ENCODE data around the gene TMEM186.

Gene TMEM186

DNA sequence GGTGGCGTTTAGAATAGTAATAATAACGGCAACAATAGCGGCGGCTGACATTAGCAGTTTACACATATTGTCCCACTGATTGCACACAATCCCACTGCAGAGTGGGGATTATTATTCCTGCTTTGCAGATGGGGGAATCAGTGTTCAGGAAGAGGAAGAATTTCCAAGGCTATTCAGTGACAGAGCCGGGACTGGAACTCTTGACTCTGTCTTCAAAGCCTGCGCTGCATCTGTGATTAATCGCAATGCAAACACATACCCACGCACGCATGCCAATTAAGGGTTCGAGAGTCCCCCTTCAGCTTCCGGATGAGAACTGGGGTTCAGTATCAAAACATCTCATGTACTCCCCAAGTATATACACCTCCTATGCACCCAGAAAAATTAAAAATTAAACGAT, 29.2 kb downstream of the TMEM186 start:
- TF ChIP-seq, protein P1, sequence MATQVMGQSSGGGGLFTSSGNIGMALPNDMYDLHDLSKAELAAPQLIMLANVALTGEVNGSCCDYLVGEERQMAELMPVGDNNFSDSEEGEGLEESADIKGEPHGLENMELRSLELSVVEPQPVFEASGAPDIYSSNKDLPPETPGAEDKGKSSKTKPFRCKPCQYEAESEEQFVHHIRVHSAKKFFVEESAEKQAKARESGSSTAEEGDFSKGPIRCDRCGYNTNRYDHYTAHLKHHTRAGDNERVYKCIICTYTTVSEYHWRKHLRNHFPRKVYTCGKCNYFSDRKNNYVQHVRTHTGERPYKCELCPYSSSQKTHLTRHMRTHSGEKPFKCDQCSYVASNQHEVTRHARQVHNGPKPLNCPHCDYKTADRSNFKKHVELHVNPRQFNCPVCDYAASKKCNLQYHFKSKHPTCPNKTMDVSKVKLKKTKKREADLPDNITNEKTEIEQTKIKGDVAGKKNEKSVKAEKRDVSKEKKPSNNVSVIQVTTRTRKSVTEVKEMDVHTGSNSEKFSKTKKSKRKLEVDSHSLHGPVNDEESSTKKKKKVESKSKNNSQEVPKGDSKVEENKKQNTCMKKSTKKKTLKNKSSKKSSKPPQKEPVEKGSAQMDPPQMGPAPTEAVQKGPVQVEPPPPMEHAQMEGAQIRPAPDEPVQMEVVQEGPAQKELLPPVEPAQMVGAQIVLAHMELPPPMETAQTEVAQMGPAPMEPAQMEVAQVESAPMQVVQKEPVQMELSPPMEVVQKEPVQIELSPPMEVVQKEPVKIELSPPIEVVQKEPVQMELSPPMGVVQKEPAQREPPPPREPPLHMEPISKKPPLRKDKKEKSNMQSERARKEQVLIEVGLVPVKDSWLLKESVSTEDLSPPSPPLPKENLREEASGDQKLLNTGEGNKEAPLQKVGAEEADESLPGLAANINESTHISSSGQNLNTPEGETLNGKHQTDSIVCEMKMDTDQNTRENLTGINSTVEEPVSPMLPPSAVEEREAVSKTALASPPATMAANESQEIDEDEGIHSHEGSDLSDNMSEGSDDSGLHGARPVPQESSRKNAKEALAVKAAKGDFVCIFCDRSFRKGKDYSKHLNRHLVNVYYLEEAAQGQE (IDR thresholded peaks at IDR 0.05; ENCODE audit: insufficient read depth in 1 of 2, low read depth in 2 of 2, low read length in 2 of 2): no peak
- no peak for TF ChIP-seq POLR2AphosphoS5 (IDR thresholded peaks at IDR 0.05; ENCODE audit: low read depth, low read length)
- no peak for TF ChIP-seq FOXP2 (optimal IDR thresholded peaks at IDR 0.05; ENCODE audit: borderline replicate concordance, extremely low read depth, extremely low read length, insufficient read depth)
- TF ChIP-seq SIN3A (IDR thresholded peaks at IDR 0.05; ENCODE audit: borderline replicate concordance, insufficient read depth, low read length): no peak
- TF ChIP-seq TAF1 (IDR thresholded peaks at IDR 0.05; ENCODE audit: borderline replicate concordance, insufficient read depth, low read length): no peak

DNA sequence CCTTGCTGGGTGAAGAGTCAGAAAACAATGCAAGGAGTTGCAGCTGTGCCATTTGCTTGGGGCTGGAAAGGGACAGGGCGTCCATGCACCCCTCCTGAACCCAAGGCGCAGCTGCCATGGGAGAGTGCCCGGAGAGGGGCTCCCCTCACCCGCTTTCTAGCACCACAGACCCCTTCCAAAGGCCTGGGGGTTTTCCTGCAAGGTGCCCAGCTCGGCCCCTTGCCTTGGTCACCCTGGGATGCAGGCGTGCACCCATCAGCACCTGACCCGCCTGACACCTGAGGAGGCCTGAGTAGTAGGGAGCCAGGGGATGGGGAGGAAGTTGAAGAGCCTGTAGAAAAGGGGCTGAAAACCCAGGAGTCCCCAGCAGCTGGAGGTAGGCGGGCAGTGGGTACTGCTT, 30.3 kb downstream of the TMEM186 start:
- TF ChIP-seq SIN3A (IDR thresholded peaks at IDR 0.05; ENCODE audit: borderline replicate concordance, insufficient read depth, low read length) (no peak), FOXP2 (optimal IDR thresholded peaks at IDR 0.05; ENCODE audit: borderline replicate concordance, extremely low read depth, extremely low read length, insufficient read depth) (no peak), TAF1 (IDR thresholded peaks at IDR 0.05; ENCODE audit: borderline replicate concordance, insufficient read depth, low read length) (no peak), POLR2AphosphoS5 (IDR thresholded peaks at IDR 0.05; ENCODE audit: low read depth, low read length) (no peak)
- TF ChIP-seq, protein P1 (IDR thresholded peaks at IDR 0.05; ENCODE audit: insufficient read depth in 1 of 2, low read depth in 2 of 2, low read length in 2 of 2): no peak

DNA sequence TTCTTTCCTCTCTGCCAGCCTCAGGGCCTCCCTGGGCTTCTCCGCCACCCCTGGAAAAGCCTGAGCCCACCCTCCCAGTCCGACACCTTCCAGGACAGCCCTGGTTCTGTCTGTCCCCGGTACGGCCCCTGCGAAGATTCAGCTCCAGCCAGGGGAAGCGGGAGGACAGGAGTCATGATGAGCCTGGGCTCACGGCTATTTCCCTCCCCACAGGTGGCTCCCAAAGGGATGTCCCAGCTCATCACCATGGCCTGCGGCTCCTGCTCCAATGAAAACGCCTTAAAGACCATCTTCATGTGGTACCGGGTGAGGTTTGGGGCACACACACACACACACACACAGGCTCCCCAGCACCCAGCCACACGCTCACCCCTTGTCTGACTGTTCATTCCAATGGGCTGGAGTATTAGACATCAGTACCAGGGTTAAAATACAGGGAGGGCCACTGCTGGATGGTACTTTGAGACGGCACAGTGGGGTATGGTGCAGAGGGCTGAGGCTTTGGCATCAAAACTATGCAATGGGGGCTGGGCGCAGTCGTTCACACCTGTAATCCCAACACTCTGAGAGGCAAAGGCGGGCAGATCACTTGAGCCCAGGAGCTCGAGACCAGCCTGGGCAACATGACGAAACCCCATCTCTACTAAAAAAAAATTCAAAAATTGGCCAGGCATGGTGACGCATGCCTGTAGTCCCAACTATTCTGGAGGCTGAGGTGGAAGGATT, 32.8 kb downstream of the TMEM186 start:
- TF ChIP-seq SIN3A (IDR thresholded peaks at IDR 0.05; ENCODE audit: borderline replicate concordance, insufficient read depth, low read length): no peak
- no peak for TF ChIP-seq FOXP2 (optimal IDR thresholded peaks at IDR 0.05; ENCODE audit: borderline replicate concordance, extremely low read depth, extremely low read length, insufficient read depth)
- TF ChIP-seq POLR2AphosphoS5 (IDR thresholded peaks at IDR 0.05; ENCODE audit: low read depth, low read length): no peak
- TF ChIP-seq, protein P1 (IDR thresholded peaks at IDR 0.05; ENCODE audit: insufficient read depth in 1 of 2, low read depth in 2 of 2, low read length in 2 of 2): no peak
- TF ChIP-seq TAF1 (IDR thresholded peaks at IDR 0.05; ENCODE audit: borderline replicate concordance, insufficient read depth, low read length): no peak

DNA sequence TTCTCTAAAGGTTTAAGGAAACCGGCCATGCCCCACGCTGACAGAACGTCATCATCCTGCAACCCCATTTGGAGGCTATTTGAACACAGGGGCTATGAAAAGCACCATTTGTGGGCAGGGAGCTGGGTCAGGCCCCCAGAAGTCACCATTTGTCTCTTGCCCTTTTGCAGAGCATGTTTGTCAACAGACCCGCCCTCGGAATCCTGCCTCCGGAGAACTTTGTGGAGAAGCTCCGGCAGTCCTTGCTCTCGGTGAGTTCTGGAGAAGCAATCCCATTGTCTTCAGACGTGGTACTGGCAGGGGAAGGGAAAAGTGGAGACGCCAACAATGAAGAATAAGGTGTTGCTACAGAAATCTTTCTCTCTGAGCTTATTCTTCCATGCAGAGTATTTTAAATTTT, 33.5 kb downstream of the TMEM186 start:
- no peak for TF ChIP-seq TAF1 (IDR thresholded peaks at IDR 0.05; ENCODE audit: borderline replicate concordance, insufficient read depth, low read length)

DNA sequence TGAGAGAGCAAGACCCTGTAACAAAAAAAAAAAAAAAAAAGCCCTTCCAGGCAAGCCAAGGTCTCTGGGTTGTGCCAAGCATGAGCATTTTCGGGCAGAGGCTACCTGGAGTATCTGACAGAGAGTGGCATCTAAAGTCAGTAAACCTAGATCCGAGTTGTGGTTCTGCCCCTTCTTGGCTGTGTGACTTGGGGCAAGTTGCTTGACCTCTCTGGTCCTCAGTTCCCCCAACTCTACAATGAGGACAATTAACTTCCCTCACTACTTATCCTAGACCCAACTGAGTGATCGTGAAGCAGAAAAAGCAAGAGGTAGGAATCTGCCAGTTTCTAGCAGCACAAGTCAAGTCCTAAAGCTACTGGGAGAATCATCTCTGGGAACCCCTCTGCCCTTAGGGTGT, 34.4 kb downstream of the TMEM186 start:
- TF ChIP-seq, protein P1 (IDR thresholded peaks at IDR 0.05; ENCODE audit: insufficient read depth in 1 of 2, low read depth in 2 of 2, low read length in 2 of 2): no peak
- no peak for TF ChIP-seq FOXP2 (optimal IDR thresholded peaks at IDR 0.05; ENCODE audit: borderline replicate concordance, extremely low read depth, extremely low read length, insufficient read depth)
- no peak for TF ChIP-seq TAF1 (IDR thresholded peaks at IDR 0.05; ENCODE audit: borderline replicate concordance, insufficient read depth, low read length)
- no peak for TF ChIP-seq SIN3A (IDR thresholded peaks at IDR 0.05; ENCODE audit: borderline replicate concordance, insufficient read depth, low read length)
- TF ChIP-seq POLR2AphosphoS5 (IDR thresholded peaks at IDR 0.05; ENCODE audit: low read depth, low read length): no peak
